ENCODE measurements around the gene SEC22C. TPM values are rescaled to one million over a fixed set of nuclear protein-coding genes. Genes with fewer than 3 reads are reported as not detected.

SEC22C gene
- total and polyA plus RNA-seq, 4 donors: 23.3 to 61.4 (median 35.0) TPM

DNA sequence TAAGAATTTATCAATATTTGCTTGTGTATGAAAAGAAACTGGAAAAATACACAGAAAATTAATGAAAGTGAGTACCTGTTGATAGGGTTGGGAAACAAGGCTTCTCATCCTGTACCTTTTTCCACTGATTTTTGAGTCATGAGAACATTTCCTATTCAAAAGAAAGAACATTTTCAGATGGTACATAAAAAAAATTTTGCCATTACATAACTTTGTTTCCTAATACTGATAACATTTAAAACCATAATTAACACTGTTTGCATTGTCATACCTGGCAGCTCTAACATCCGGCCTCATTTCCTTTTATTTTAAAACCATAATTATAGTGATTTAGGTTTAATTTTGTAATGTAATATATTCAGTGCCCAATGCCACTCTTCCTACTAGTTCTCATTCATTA is 30.4 kb upstream of the SEC22C start:
- WGBS, 2 donors: 27 to 32% methylated on average over 1 of the region's 1 CpG
- peaks cover 0 to 11% (median 4%) of the 10 kb centered on the region in 5 donors for H3K4me1 ChIP-seq (ENCODE audit: control insufficient read depth in 5 of 5, insufficient read depth in 5 of 5, low read length in 5 of 5)
- H3K9me3 ChIP-seq (ENCODE audit: control insufficient read depth in 4 of 4, insufficient read depth in 3 of 4, low read length in 3 of 4): no peaks in the 10 kb centered on the region
- TF ChIP-seq CTCF (IDR thresholded peaks at IDR 0.05; ENCODE audit: control extremely low read depth, extremely low read depth): no peak
- H3K4me3 ChIP-seq: no peak overlapping the region
- H3K36me3 ChIP-seq (ENCODE audit: control insufficient read depth in 4 of 4, insufficient read depth in 4 of 4, low read length in 4 of 4): peaks cover 0 to 7% (median 3%) of the 10 kb centered on the region in 4 donors
- H3K9ac ChIP-seq (ENCODE audit: insufficient read depth in 1 of 2, low read length in 2 of 2): no peak overlapping the region
- H3K27me3 ChIP-seq (ENCODE audit: control insufficient read depth in 3 of 3, insufficient read depth in 3 of 3, low read length in 2 of 3): no peaks in the 10 kb centered on the region
- H3K27ac ChIP-seq (ENCODE audit: low read depth in 1 of 2, low read length in 1 of 2): no peak overlapping the region
- ATAC-seq (ENCODE audit: insufficient read depth, low FRiP score): no peak
- no peak for DNase-seq

DNA sequence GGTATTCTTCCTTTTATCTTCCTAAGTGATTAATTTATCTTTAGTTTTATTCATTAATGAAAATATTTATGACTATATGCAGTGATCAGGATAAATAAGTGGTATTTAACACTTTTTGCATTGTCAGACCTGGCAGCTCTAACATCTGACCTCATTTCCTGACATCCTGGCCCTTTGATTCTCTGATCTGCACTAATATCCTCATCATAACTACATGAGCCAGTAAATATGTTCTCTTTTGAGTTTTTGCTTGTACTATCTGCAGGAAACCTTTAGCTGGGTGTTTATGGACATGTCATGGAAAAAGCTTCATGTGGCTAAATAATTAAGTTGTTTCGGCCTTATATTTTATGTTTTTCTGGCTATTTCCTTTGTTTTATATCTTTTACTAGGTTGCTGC is 29.2 kb upstream of the SEC22C start:
- ATAC-seq (ENCODE audit: insufficient read depth, low FRiP score) (no peak), DNase-seq (no peak)
- Histone ChIP-seq H3K9ac (ENCODE audit: insufficient read depth in 1 of 2, low read length in 2 of 2) (no peak overlapping the region), H3K27ac (ENCODE audit: low read depth in 1 of 2, low read length in 1 of 2) (peak overlapping the region in 1 of 2 donors; percentile 70), H3K9me3 (ENCODE audit: control insufficient read depth in 4 of 4, insufficient read depth in 3 of 4, low read length in 3 of 4) (no peaks in the 10 kb centered on the region), H3K36me3 (ENCODE audit: control insufficient read depth in 4 of 4, insufficient read depth in 4 of 4, low read length in 4 of 4) (peaks cover 0 to 11% (median 7%) of the 10 kb centered on the region in 4 donors), H3K27me3 (ENCODE audit: control insufficient read depth in 3 of 3, insufficient read depth in 3 of 3, low read length in 2 of 3) (no peaks in the 10 kb centered on the region), H3K4me3 (no peak overlapping the region), H3K4me1 (ENCODE audit: control insufficient read depth in 5 of 5, insufficient read depth in 5 of 5, low read length in 5 of 5) (peaks cover 0 to 13% (median 4%) of the 10 kb centered on the region in 5 donors)
- WGBS, 2 donors: 80 to 88% methylated on average over 1 of the region's 1 CpG
- TF ChIP-seq CTCF (IDR thresholded peaks at IDR 0.05; ENCODE audit: control extremely low read depth, extremely low read depth): no peak

DNA sequence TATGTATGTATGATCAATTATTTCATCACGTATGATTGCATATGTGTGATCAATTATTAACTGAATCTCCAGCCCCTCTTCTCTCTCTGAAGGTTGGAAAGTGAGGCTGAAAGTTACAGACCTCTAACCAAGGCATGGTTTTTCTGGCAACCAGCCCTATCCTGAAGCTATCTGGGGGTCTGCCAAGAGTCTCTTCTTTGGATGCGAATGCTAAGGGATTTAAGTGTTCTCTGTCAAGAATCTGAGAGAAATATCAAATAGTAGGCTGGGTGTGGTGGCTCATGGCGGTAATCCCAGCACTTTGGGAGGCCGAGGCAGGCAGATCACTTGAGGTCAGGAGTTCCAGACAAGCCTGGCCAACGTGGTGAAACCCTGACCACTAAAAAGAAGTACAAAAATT is 26.8 kb upstream of the SEC22C start:
- Histone ChIP-seq H3K27me3 (ENCODE audit: control insufficient read depth in 3 of 3, insufficient read depth in 3 of 3, low read length in 2 of 3) (no peaks in the 10 kb centered on the region), H3K9ac (ENCODE audit: insufficient read depth in 1 of 2, low read length in 2 of 2) (no peak overlapping the region), H3K4me1 (ENCODE audit: control insufficient read depth in 5 of 5, insufficient read depth in 5 of 5, low read length in 5 of 5) (peaks cover 0 to 11% (median 6%) of the 10 kb centered on the region in 5 donors), H3K27ac (ENCODE audit: low read depth in 1 of 2, low read length in 1 of 2) (no peak overlapping the region), H3K36me3 (ENCODE audit: control insufficient read depth in 4 of 4, insufficient read depth in 4 of 4, low read length in 4 of 4) (peaks cover 0 to 16% (median 10%) of the 10 kb centered on the region in 4 donors), H3K4me3 (no peak overlapping the region), H3K9me3 (ENCODE audit: control insufficient read depth in 4 of 4, insufficient read depth in 3 of 4, low read length in 3 of 4) (no peaks in the 10 kb centered on the region)
- DNase-seq (peak; percentile 46 to 66 (median 65)), ATAC-seq (ENCODE audit: insufficient read depth, low FRiP score) (no peak)
- no peak for TF ChIP-seq CTCF (IDR thresholded peaks at IDR 0.05; ENCODE audit: control extremely low read depth, extremely low read depth)
- 59 to 81% methylated on average over 5 of the region's 5 CpGs for WGBS, 2 donors
